ENCODE results near the gene SLIT1. TPM values are rescaled to one million over a fixed set of nuclear protein-coding genes. Genes with fewer than 3 reads are reported as not detected.

SLIT1 gene
- total RNA-seq, 2 experiments from 2014 or later: 0.13 to 1.0 TPM

DNA sequence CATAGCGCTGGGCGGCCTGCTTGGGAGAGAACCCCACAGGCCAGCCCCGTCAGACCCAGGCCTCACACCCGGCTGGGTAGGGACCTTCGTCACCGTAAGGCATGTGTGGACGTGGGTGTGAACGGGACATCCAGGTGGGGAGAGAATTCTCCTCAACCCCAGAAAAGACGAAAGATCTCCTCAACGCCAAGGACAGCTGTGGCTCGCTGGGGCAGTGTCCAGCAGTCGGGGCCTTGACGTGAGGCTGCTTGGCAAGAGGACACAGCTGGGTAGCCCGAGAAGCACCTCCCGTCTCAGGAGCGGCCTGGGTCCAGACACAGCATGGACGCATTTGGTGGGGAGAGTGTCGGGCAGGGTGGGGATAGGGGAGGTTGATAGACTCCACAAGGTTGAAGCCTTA, 1.2 kb upstream of the SLIT1 start:
- Histone ChIP-seq H3K4me3 (ENCODE audit: low read depth, low read length, poor library complexity, severe bottlenecking) (no peak overlapping the region), H3K36me3 (ENCODE audit: insufficient read depth, low read length) (no peaks in the 10 kb centered on the region), H3K79me2 (ENCODE audit: insufficient read depth, low read depth, low read length) (no peaks in the 10 kb centered on the region), H3K4me1 (ENCODE audit: insufficient read depth, low read length, poor library complexity, severe bottlenecking) (peaks cover 13% of the 10 kb centered on the region), H3K9me3 (ENCODE audit: low read length) (no peaks in the 10 kb centered on the region), H2AFZ (ENCODE audit: low read length) (no peak overlapping the region), H3K9me2 (ENCODE audit: insufficient read depth, low read length) (no peaks in the 10 kb centered on the region), H4K20me1 (ENCODE audit: insufficient read depth, low read length) (no peaks in the 10 kb centered on the region), H3K4me2 (ENCODE audit: low read length) (no peak overlapping the region), H3K27ac (ENCODE audit: low read depth, low read length, poor library complexity, severe bottlenecking) (no peak overlapping the region)
- no TSS peak for BruUV-seq (replicated peaks)
- TF ChIP-seq, protein P1, sequence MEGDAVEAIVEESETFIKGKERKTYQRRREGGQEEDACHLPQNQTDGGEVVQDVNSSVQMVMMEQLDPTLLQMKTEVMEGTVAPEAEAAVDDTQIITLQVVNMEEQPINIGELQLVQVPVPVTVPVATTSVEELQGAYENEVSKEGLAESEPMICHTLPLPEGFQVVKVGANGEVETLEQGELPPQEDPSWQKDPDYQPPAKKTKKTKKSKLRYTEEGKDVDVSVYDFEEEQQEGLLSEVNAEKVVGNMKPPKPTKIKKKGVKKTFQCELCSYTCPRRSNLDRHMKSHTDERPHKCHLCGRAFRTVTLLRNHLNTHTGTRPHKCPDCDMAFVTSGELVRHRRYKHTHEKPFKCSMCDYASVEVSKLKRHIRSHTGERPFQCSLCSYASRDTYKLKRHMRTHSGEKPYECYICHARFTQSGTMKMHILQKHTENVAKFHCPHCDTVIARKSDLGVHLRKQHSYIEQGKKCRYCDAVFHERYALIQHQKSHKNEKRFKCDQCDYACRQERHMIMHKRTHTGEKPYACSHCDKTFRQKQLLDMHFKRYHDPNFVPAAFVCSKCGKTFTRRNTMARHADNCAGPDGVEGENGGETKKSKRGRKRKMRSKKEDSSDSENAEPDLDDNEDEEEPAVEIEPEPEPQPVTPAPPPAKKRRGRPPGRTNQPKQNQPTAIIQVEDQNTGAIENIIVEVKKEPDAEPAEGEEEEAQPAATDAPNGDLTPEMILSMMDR (conservative IDR thresholded peaks at IDR 0.05; ENCODE audit: low read length): no peak
- no peak for TF ChIP-seq EZH2phosphoT487 (IDR thresholded peaks at IDR 0.05; ENCODE audit: borderline replicate concordance, low read depth, low read length)
- intact Hi-C loops (cut with micrococcal nuclease; ENCODE audit: unreplicated experiment): no loop called here
- ChIA-PET CTCF (ENCODE audit: unreplicated experiment) (interaction anchor here (0.6 kb wide), 1 partner anchor 64 kb away, joined by 4 read pairs; no protein-coding TSS in a partner anchor), POLR2A (no interaction called here)
- no peak for DNase-seq (ENCODE audit: low spot score)

DNA sequence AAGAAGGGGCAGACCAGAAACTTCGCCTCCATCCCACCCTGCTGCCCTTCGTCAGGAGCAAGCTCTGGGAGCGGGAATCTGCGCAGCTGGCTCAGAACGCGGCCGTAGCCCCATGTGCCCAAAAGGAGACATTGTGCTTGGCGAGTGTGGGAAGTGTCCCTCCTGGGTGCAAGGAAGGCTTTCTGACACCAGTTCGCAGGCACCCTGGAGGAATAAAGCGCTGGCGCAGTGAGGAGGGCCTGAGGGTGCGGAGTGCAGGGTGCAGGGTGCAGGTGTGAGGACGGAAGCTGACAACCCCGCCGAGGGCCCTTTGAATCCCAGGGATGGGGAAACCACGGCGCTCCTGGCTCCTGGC, 811 bp downstream of the SLIT1 start:
- Histone ChIP-seq H3K36me3 (ENCODE audit: insufficient read depth, low read length) (no peaks in the 10 kb centered on the region), H4K20me1 (ENCODE audit: insufficient read depth, low read length) (no peaks in the 10 kb centered on the region), H3K4me1 (ENCODE audit: insufficient read depth, low read length, poor library complexity, severe bottlenecking) (peaks cover 13% of the 10 kb centered on the region), H3K9me3 (ENCODE audit: low read length) (no peaks in the 10 kb centered on the region), H3K4me2 (ENCODE audit: low read length) (no peak overlapping the region), H2AFZ (ENCODE audit: low read length) (no peak overlapping the region), H3K4me3 (ENCODE audit: low read depth, low read length, poor library complexity, severe bottlenecking) (no peak overlapping the region), H3K27ac (ENCODE audit: low read depth, low read length, poor library complexity, severe bottlenecking) (no peak overlapping the region), H3K79me2 (ENCODE audit: insufficient read depth, low read depth, low read length) (no peaks in the 10 kb centered on the region), H3K9me2 (ENCODE audit: insufficient read depth, low read length) (no peaks in the 10 kb centered on the region)
- CTCF ChIA-PET (ENCODE audit: unreplicated experiment): no interaction called here
- POLR2A ChIA-PET: no interaction called here
- BruUV-seq (replicated peaks): no TSS peak
- TF ChIP-seq, protein P1 (conservative IDR thresholded peaks at IDR 0.05; ENCODE audit: low read length): no peak
- TF ChIP-seq EZH2phosphoT487 (IDR thresholded peaks at IDR 0.05; ENCODE audit: borderline replicate concordance, low read depth, low read length): no peak
- intact Hi-C loops (cut with micrococcal nuclease; ENCODE audit: unreplicated experiment): no loop called here
- no peak for DNase-seq (ENCODE audit: low spot score)

DNA sequence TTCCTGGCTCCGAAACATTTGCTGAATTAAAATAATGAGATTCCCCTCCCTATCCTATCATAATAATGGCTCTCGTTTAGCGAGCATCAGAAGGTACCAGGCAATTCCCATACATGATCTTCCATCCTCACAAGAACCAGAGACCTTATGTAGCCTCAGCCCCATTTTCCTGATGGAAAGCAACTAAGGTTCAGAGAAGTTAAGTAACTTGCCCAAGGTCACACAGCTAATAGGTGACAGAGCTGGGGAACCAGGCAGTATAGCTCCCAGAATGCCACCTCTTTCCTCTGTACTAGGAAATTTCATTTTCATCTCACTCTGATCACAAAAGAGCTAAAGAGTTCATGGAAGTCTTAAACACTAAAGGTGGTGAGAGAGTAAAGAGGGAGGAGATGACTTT, 2.4 kb downstream of the SLIT1 start:
- no peak for DNase-seq (ENCODE audit: low spot score)
- no peak overlapping the region for H3K4me3 ChIP-seq (ENCODE audit: low read depth, low read length, poor library complexity, severe bottlenecking)
- no TSS peak for BruUV-seq (replicated peaks)
- intact Hi-C loops (cut with micrococcal nuclease; ENCODE audit: unreplicated experiment): no loop called here
- H3K27ac ChIP-seq (ENCODE audit: low read depth, low read length, poor library complexity, severe bottlenecking): no peak overlapping the region
- no peaks in the 10 kb centered on the region for H3K9me3 ChIP-seq (ENCODE audit: low read length)
- TF ChIP-seq, protein P1 (conservative IDR thresholded peaks at IDR 0.05; ENCODE audit: low read length): no peak
- no peak for TF ChIP-seq EZH2phosphoT487 (IDR thresholded peaks at IDR 0.05; ENCODE audit: borderline replicate concordance, low read depth, low read length)
- no peaks in the 10 kb centered on the region for H3K79me2 ChIP-seq (ENCODE audit: insufficient read depth, low read depth, low read length)
- ChIA-PET POLR2A (interaction anchor here (0.6 to 0.7 kb wide), 2 partner anchors 12 to 77 kb away, joined by 3 to 10 read pairs; no protein-coding TSS in a partner anchor), CTCF (ENCODE audit: unreplicated experiment) (no interaction called here)
- no peaks in the 10 kb centered on the region for H4K20me1 ChIP-seq (ENCODE audit: insufficient read depth, low read length)
- H3K9me2 ChIP-seq (ENCODE audit: insufficient read depth, low read length): no peaks in the 10 kb centered on the region
- H3K4me1 ChIP-seq (ENCODE audit: insufficient read depth, low read length, poor library complexity, severe bottlenecking): peaks cover 10% of the 10 kb centered on the region
- H2AFZ ChIP-seq (ENCODE audit: low read length): no peak overlapping the region
- H3K36me3 ChIP-seq (ENCODE audit: insufficient read depth, low read length): no peaks in the 10 kb centered on the region
- no peak overlapping the region for H3K4me2 ChIP-seq (ENCODE audit: low read length)
